ENCODE results near the gene COPG2. TPM values are rescaled to one million over a fixed set of nuclear protein-coding genes. Genes with fewer than 3 reads are reported as not detected.
"Not testable (repeated sequence)": the region's sequence is repeated elsewhere in the genome, so short reads cannot be mapped to it uniquely, and the experiment has no call there.

COPG2 gene
- total RNA-seq, 1 experiment from 2014 or later = 14.2 TPM

- DNase-seq (ENCODE audit: low spot score) = no peak
Observed at GRCh38 chr7:130650611-130651120, 17.9 kb downstream of the COPG2 start.

- DNase-seq (ENCODE audit: low spot score) = no peak
Observed at GRCh38 chr7:130649004-130649790, 19.4 kb downstream of the COPG2 start.

- DNase-seq (ENCODE audit: low spot score) = no peak
Observed at GRCh38 chr7:130648580-130648979, 20.0 kb downstream of the COPG2 start.

GRCh38 chr7:130642383-130642782 lies 26.2 kb downstream of the COPG2 start:
- DNase-seq (ENCODE audit: low spot score) = no peak

- DNase-seq (ENCODE audit: low spot score) = no peak
Observed at GRCh38 chr7:130641497-130641896, 27.1 kb downstream of the COPG2 start.

GRCh38 chr7:130641040-130641439 lies 27.5 kb downstream of the COPG2 start:
- DNase-seq (ENCODE audit: low spot score) = no peak

GRCh38 chr7:130639388-130639787 lies 29.2 kb downstream of the COPG2 start:
- no peak for DNase-seq (ENCODE audit: low spot score)

GRCh38 chr7:130632111-130632510 lies 36.4 kb downstream of the COPG2 start:
- no peak for DNase-seq (ENCODE audit: low spot score)

- DNase-seq (ENCODE audit: low spot score) = no peak
Observed at GRCh38 chr7:130628901-130629300, 39.6 kb downstream of the COPG2 start.

- no peak for DNase-seq (ENCODE audit: low spot score)
Observed at GRCh38 chr7:130627775-130628174, 40.8 kb downstream of the COPG2 start.

- DNase-seq (ENCODE audit: low spot score) = no peak
Observed at GRCh38 chr7:130622866-130623265, 45.7 kb downstream of the COPG2 start.

GRCh38 chr7:130615583-130615982 lies 53.0 kb downstream of the COPG2 start:
- DNase-seq (ENCODE audit: low spot score) = no peak

- no peak for DNase-seq (ENCODE audit: low spot score)
Observed at GRCh38 chr7:130614449-130614848, 54.1 kb downstream of the COPG2 start.

- no peak for DNase-seq (ENCODE audit: low spot score)
Observed at GRCh38 chr7:130611218-130611617, 57.3 kb downstream of the COPG2 start.

GRCh38 chr7:130607066-130607465 lies 61.5 kb downstream of the COPG2 start:
- DNase-seq (ENCODE audit: low spot score) = not testable (repeated sequence)

GRCh38 chr7:130606161-130606560 lies 62.4 kb downstream of the COPG2 start:
- DNase-seq (ENCODE audit: low spot score) = no peak

GRCh38 chr7:130598056-130598455 lies 70.5 kb downstream of the COPG2 start:
- no peak for DNase-seq (ENCODE audit: low spot score)

- DNase-seq (ENCODE audit: low spot score) = no peak
Observed at GRCh38 chr7:130595986-130596385, 72.6 kb downstream of the COPG2 start.

GRCh38 chr7:130593033-130593432 lies 75.5 kb downstream of the COPG2 start:
- DNase-seq (ENCODE audit: low spot score) = no peak

- not testable (repeated sequence) for DNase-seq (ENCODE audit: low spot score)
Observed at GRCh38 chr7:130591464-130591863, 77.1 kb downstream of the COPG2 start.

GRCh38 chr7:130585932-130586331 lies 82.6 kb downstream of the COPG2 start:
- DNase-seq (ENCODE audit: low spot score) = not testable (repeated sequence)

- not testable (repeated sequence) for DNase-seq (ENCODE audit: low spot score)
Observed at GRCh38 chr7:130575110-130575509, 93.4 kb downstream of the COPG2 start.

- not testable (repeated sequence) for DNase-seq (ENCODE audit: low spot score)
Observed at GRCh38 chr7:130570144-130570543, 98.4 kb downstream of the COPG2 start.

All from HT-29 (cell line).